Fibroblast of mammary gland (primary cell): ENCODE measurements around the gene MIS18BP1.

Experiments
- DNase-seq: peaks from one replicate; pipeline ENCODE4 v3.0.0-alpha.2; 2010; ENCODE audit warnings: low read depth
- H3K4me3 ChIP-seq: 2 replicates; pipeline ENCODE4 v1.5.1; 2011; ENCODE audit warnings: low read depth, mild to moderate bottlenecking, low read length, moderate library complexity; ENCODE audit not compliant: control insufficient read depth
- CTCF ChIP-seq: conservative IDR thresholded peaks from 2 replicates; pipeline ENCODE4 v1.5.1; 2011; ENCODE audit warnings: low read depth, low read length, inconsistent platforms; ENCODE audit not compliant: control insufficient read depth, insufficient read depth

Gene MIS18BP1

GRCh38 chr14:45271858-45272537 is 19.0 kb upstream of the MIS18BP1 start:
- no peak for DNase-seq
- no peak for TF ChIP-seq CTCF
- H3K4me3 ChIP-seq = no peak overlapping the region

GRCh38 chr14:45270031-45270430 is 17.0 kb upstream of the MIS18BP1 start:
- DNase-seq = no peak
- TF ChIP-seq CTCF = no peak
- no peak overlapping the region for H3K4me3 ChIP-seq

- no peak for DNase-seq
- TF ChIP-seq CTCF = no peak
- no peak overlapping the region for H3K4me3 ChIP-seq
Observed at GRCh38 chr14:45267071-45267470, 14.1 kb upstream of the MIS18BP1 start.

GRCh38 chr14:45262637-45263036 is 9.6 kb upstream of the MIS18BP1 start:
- TF ChIP-seq CTCF = no peak
- H3K4me3 ChIP-seq = no peak overlapping the region
- DNase-seq = no peak

- no peak for DNase-seq
- TF ChIP-seq CTCF = no peak
- H3K4me3 ChIP-seq = no peak overlapping the region
Observed at GRCh38 chr14:45261209-45261608, 8.2 kb upstream of the MIS18BP1 start.

- DNase-seq = no peak
- H3K4me3 ChIP-seq = no peak overlapping the region
- TF ChIP-seq CTCF = no peak
Observed at GRCh38 chr14:45258805-45259204, 5.8 kb upstream of the MIS18BP1 start.

- DNase-seq = no peak
- H3K4me3 ChIP-seq = no peak overlapping the region
- no peak for TF ChIP-seq CTCF
Observed at GRCh38 chr14:45258073-45258472, 5.1 kb upstream of the MIS18BP1 start.
